ENCODE measurements around the gene ZNF296.
A peak's percentile ranks its signal among the peaks of the same experiment; 100 is the strongest.
"Not testable (repeated sequence)": the region's sequence is repeated elsewhere in the genome, so short reads cannot be mapped to it uniquely, and the experiment has no call there.

The ZNF296 gene

DNA sequence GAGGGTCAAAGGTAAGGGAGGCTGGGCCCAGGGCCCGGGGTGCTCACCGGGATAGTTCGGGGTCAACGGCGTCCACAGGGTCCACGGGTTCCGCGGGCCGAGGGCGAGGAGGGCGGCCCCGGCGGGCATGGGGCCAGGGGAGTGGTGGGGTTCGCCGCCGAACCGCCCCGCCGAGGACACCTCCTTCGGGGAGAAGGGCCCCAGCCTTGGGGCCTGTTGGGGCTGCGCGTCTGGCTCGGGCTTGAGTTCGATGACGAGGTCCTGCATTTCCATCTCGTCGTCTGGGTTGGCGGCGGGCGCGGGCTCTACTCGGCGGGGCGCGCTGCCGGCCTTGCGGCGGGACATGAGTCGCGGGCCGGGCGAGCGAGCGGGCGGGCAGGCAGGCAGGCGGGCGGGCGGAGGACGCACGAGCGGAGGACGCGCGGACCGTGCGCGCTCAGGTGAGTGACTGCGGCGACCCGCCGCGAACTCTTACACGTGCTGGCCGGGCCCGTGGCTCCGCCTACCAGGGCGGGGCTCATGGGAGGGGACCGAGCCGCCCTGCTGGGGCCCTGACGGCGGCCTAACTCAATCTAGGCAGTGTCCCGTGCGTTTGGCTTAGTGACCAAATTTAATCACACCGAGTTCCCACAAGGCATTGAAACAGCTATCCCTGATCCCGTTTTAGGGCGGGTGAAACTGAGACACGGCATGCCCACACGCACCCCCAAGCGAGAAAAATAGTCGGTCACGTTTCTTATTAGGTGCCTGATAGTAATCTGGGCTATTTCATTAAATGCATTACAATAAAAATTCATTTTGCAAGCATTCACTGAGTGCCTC is at the start of gene ZNF296:
ZNF296 (minus strand) TSS at position 450 of the 822 bp plus-strand sequence; CDS start at position 345, 105 bp downstream.
- DNase-seq = peak; percentile 77

DNA sequence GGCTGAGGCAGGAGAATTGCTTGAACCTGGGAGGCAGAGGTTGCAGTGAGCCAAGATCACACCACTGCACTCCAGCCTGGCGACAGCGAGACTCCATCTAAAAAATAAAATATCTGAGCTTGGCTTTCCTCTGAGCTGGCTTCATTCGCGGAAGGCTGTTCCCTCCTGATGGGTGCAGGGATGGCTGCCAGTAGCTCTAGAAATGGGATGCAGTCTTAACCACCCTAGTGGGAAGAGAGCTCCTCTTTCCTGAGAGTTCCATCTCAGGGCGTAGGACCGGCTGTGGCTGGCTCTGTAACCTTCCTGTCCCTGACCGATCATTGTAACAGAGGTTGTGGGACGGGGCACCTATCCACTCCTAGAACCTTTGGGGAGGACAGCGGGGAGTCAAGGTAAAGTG is 49.1 kb upstream of the ZNF296 start:
- DNase-seq = no peak

DNA sequence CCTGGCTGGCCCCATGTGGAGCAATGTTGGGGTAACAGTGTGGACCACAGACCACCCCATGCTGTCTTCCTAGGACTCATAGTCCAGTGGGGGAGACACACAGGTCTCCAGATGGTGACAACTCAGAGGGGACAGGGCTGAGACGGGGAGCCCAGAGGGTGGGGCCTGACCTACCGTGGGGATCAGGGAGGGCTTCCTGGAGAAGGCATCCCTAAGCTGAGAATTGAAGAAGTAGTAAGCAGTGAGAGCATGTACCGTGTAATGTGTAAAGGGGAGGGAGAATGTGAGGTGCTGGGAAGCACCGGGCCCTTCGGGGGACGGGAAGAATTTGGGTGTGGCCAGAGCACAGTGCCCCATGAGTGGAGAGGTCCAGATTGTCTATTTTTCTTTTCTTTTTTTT is 47.7 kb upstream of the ZNF296 start:
- no peak for DNase-seq

DNA sequence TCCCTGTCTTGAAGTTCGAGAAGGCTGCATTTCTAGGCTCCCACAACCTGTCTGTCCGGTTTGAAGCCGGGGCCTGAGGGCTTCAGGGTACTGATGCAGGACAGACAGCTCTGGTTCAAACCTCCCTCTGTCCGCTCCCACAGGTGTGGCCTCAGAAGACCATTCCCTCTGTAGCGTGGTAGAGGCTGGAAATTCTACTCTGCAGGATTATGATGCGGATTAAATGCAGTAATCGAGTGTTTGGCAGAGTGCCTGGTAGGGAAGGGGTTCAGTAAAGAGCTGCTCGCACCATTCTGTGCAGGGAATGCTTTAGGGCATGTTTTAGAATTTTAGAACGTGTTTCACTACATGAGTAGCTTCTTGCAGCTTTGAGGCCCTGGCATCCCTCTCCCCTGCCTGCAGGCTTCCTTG is 47.2 kb upstream of the ZNF296 start:
- DNase-seq = no peak

DNA sequence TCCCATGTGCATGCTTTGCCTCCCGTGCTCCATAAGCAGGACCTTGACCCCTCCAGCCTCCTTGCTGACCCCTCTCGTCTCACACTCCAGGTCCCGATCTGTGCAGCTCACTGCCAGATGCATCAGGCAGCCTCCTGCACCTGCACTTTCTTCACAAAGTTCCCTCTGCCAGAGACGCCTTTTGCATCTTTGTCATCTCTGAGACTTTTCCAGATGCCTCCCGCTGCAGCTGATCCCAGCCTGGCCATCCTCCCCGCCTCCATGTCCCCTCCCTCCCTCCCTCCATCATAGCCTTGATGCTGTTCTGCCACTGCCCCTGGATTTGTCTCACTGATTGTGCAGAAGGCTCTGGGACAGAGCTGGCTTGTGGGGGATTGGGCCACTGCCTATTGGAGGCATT is 46.6 kb upstream of the ZNF296 start:
- DNase-seq = no peak

DNA sequence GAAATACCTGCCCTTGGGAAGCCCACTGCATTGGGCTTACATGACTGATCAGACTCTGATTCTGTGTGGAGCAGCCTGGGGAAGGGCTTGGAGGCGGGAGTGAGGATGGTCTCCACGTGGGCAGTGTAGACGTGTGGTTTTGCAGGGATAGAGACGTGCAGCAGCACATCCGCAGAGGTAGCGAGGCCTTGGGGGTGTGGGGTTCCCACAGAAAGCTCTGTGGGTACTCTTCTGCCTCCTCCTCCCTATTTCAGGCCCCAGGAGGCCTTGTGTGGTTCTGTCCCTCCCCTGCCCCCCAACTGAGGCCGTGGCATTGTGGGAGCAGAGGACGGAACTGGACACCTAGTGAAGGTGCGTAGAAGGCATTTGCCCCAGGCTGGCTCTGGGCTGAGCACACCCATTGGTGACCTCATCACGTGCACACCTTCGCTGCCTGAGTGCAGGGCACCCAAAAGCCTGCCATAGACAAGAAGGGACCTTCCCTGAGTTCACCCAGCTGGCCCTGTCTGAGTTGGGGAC is 45.6 kb upstream of the ZNF296 start:
- DNase-seq = no peak

DNA sequence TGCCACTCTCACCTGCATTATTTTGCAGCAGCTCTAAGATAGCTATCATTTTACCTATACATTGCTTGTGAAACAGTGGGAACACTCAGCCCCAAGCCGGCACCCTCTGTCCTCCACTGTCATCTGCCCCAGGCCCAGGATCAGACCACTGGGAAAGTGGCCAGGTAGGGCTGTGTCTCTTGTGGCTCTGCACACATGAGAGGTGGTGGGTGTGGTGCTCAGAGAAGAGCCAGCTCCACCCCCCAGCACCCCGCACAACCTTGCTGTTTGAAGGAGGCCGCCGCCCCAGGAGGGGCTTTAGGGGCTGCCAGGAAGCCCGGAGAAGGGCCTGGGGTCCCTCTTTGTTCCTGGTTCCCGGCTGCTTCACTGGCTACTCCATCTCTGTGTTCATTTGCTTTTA is 43.3 kb upstream of the ZNF296 start:
- no peak for DNase-seq

DNA sequence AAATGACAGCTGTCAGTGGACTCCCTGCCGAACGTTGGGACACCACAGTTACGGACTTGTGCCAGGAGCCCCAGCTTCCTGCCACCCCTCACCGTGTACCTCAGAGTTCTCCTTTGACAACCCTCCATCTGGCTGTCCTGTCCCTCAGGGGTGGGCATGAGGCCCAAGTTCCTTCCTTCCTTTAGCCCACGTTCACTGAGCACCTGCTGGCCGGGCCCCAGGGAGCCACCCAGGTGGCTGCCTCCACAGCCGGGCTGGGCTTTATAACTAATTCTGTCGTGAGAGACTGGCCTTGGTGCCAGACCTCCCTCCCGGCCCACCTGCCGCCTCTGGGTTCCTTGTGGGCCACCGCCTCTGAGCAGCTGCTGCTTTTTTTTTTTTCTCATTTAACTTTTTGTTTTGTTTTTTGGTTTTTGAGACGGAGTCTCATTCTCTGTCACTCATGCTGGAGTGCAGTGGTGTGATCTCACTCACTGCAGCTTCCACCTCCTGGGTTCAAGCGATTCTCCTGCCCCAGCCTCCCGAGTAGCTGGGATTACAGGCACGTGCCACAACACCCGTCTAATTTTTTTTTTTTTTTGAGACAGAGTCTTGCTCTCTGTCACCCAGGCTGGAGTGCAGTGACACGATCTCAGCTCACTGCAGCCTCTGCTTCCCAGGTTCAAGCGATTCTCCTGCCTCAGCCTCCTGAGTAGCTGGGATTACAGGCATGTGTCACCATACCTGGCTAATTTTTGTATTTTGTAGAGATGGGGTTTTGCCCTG is 42.5 kb upstream of the ZNF296 start:
- not testable (repeated sequence) for DNase-seq

DNA sequence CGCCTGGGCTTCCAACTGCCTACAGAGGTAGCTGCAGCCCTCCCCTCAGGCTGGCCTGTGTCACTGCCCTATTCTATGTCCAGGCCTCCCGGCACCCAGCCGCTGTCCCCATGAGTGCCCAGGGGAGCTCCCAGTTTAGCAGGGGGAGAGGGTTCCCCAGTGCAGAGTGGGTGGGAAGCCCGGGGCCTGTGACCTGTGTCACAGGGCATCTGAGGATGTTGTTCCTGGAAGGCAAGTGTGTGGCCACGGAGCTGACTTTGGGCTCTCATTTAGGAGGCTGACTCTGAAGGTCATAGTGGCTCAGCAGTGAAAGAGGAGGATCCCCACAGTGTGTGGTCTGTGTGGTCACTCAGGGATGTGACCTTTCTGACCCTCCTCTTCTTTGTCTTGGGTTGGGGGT is 41.8 kb upstream of the ZNF296 start:
- DNase-seq = no peak

DNA sequence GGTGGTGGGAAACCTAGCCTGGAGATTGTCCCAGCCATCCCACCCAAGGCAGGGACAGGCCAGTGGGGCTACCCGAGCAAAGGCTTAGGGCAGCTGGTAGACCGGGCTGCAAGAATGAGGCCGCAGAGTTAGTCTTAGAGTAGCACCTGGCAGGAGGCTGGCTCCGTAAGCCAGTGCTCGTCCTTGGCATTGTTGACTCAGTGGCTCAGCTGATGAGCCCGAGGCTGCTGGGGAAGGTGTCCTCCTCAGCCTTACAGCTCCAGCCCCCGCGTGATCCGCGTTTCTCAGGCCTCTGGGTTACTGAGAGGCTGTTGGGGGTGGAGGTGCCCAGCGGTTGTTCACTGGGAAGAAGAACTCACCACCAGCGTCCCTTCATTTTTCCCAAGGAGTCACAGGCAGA is 41.4 kb upstream of the ZNF296 start:
- no peak for DNase-seq

DNA sequence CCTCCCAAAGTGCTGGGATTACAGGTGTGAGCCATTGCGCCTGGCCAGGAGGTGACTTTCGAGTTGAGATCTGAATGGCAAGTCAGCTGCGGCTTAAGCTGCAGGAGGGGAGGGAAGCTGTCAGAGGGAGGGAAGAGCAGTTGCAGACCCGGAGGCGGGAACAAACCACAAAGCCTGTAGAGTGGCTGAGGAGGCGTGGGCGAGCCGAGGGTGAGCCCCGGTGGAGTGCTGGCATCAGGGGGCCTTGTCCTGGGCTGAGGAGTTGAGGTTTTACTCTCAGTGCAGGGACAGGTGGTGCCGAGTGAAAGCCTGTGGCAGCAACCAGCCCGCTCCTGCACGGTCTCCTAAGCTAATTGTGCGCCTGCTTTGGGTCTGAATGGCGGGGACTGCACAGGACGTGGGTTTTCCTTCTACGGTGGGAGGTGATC is 40.9 kb upstream of the ZNF296 start:
- no peak for DNase-seq

DNA sequence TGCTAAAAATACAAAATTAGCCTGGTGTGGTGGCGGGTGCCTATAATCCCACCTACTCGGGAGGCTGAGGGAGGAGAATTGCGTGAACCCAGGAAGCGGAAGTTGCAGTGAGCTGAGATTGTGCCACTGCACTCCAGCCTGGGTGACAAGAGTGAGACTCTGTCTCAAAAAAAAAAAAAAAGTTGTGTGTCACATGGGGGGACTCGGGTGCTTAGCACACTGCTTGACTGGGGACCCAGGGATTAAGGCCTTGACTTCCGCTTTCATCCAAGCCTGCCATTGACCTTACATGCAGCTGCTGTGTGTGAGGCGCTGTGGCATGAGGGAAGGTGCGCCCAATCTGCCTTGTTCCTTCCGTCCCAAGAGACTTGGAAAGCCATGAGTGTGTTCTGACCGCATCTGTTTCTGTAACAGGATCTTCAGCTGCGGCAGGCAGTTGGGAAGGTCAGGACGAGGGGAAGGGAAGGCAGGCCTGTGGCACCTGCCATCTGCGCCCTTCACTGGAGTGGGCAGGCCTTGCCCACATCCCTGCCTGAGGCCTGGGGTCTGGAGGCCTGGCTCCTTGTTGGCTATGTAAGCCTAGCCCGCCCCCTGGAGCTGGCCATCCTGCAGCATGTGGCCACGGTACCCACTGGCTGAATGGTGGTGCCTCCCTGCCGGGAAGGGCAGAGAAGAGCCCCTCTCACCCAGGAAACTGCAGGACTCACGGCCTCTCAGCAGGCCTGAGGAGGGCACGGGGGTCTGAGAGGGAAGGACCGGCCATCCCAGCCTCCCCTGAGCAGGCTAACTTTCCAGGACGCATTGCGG is 39.7 kb upstream of the ZNF296 start:
- DNase-seq = no peak

DNA sequence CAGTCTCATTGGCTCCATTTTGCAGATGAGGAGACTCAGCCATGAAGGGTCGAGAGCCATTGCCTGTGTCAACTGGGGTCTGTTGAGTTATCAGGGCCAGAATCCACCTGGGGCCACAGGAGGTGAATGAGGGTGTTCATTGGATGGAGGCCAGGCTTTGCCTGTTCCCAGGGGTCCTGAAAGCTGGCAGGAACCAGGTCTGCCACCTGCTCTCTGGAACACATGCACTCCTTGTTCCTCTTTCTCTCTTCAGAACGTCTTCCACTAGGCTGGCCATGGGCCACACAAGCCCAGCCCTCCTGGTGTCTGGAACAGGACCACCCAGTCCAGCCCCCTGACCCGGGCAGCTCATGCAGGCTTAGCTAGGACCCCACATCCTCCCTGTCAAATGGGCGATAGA is 37.8 kb upstream of the ZNF296 start:
- no peak for DNase-seq

DNA sequence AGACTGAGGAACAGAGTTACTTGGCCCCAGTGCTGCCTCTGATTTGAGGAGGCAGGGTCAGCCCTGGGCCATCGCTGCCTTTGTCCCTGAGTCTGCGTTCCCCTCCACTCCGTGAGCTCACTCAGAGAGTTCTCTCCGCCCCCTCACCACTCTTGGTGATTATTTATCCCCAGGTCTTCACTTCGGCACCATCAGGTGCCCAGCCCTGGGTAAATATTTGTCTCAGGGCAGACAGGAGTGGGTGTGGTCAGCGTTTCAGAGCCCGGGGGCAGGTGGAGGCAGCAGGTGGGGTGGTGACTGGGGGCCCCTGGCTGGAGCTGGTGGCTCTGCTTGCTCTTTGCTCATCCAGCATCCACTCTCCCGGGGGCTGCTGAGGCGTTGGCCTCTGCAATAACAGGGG is 37.4 kb upstream of the ZNF296 start:
- no peak for DNase-seq

DNA sequence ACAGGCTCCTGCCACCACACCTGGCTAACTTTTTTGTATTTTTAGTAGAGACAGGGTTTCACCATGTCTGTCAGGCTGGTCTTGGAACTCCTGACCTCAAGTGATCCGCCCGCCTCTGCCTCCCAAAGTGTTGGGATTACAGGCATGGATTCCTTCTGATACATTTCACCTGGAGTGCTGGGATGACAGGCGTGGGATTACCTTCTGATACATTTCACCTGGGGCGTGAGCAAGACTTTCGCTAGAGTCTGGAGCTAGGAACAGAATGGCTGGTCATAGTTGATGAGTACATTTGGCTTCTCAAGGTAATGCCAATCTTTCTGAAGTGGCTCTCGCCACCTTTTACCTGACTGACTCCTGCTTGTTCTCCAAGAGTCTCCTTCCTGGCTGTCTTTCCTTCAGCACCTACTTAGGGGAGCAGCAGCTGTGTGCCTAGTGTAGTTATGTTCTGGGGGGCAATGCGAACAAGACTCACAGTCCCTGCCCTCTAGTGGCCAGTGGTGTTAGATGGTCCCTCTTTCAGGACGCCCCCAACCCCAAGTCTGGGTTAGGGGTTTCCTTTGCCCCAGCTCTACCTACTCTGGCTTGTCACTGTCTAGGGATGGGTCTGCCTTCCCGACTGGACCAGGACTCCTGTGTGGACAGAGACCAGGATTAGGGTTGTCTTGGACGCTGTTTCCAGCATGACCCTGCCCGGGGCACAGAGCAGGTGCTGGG is 36.0 kb upstream of the ZNF296 start:
- DNase-seq = no peak

DNA sequence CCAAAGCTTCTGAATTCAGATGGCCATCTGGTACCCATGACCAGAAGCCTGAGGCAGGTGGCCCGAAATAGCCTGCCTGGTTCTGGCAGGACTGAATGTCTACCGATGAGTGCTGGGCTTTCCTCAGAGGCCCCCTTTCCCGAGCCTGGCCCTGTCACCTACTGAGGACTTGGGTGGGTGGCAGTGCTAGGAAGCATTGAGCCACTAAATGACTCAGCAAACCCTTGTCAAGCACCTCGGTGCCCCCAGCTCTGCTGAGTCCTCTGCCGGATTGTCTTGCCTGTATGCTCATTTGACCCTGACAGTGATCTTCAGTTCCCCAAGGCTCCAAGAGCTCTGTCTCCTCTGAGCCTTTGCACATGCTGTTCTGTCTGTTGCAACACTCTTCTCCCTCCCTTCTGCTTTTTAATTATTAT is 34.6 kb upstream of the ZNF296 start:
- no peak for DNase-seq

DNA sequence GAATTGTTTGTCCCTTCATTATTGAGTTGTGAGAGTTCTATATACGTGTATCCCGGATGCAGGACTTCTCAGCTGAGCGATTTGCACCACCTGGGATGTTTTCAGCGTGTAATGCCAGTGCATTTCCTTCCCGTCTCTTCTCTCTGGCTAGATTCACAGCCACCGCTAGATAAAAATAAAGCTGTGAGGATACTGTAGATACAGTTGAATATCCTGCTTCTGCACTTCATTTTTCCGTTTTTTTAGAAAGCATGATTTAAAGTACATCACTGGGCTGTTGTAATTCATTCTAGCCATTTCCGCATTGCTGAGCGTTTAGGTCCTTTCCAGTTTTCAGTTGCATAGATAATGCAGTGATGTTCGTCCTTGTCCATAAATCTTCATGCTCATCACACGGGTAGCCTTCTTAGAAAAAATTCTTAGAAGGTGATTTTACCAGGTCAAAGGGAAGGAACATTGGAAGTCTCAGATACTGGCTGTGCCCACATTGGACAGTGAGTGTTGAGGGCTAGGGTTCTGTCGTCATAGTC is 31.4 kb upstream of the ZNF296 start:
- DNase-seq = no peak

DNA sequence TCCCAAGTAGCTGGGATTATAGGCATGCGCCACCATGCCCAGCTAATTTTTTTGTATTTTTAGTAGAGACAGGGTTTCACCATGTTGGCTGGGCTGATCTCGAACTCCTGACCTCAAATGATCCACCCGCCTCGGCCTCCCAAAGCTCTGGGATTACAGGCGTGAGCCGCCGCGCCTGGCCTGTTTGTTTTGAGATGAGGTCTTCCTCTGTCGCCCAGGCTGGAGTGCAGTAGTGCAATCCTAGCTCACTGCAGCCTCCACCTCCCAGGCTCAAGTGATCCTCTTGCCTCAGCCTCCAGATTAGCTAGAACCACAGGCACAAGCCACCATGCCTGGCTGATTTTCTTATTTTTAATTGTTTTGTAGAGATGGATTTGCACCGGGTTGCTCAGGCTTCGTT is 30.1 kb upstream of the ZNF296 start:
- not testable (repeated sequence) for DNase-seq

DNA sequence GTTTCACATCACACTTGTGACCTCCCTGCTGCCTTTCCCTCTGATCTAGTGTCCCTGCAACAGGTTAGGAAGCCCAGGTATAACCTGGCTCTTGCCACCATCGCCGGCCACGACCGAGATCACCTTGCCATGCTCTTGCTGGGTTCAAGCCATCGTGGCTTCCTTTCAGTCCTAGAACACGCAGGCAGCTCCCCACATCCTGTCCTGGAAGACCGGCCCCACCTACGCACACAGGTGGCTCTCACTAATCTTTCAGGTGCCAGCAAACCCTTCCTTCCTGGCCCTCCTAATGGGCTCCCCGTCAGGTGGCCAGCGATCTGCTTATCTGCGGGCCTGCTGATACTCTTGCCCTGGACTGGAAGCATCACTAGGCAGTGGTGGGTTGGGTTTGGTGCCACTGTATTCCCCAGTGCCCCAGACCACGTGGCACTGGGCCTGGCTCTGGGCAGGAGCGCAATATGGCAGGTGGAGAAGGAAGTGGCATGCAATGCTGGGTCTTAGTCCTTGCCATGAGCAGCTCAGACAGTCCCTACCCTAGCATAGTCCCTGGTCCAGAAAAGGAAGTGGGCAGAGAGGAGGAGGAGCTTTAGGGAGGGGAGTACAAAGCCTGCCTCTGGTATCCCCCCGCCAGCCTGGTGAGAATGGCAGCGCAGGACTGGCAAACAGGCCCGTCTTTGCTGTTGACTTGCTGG is 28.5 kb upstream of the ZNF296 start:
- DNase-seq = peak; percentile 6

DNA sequence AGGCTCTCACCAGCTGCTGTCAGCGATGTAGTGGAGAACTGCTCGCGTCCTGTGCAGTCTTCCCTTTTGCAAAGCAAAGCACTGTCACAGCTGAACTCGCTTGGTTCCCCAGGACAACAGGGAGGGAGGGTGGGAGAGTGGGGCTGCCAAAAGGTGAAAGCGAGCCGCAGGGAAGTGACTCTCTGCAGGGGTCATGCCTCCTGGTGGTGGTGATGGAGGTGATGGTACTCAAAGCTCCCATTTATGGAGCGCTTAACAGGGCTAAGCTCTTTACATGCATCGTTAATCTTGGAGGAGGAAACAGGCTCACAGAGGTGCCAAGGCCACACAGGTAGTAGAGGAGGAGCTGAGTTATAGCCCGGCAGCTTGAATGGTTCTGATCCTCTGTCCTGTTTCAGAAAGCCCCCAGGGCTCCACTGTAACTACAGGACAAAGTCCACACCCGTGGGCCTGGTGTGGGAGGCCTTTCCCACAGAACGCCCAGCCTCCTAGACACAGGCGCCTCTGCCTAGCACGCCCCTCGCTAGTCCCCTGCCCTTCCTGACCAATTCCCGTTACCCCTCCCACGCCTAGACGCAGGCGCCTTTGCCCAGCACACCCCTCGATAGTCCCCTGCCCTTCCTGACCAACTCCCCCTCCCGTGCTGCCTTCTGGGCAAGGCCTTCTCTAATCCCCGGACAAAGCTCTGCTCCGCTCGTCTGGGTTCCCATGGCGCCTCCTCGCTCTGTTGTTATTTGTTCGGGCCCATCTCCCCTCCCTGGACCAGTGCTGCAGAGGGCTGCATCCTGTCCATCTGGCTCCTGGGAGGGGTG is 27.4 kb upstream of the ZNF296 start:
- DNase-seq = no peak

DNA sequence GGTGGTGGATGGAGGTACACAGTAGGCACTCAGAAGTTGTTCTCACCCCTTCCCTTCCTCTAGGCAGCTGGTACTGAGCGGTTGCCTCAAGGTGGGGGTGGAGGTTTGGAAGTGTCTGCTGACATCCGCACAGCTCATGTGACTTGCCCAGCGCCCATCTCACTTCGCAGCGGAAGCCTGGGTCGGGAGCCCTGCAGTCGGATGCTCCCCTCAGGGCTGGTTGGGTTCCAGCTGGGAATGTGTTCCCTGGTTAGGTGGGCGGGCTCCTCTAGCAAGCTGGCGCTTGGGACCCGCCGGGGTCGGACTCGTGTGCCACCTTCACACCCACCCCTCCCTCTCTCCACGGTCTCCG is 26.9 kb upstream of the ZNF296 start:
- DNase-seq = peak; percentile 33

All from activated effector memory CD4-positive, alpha-beta T cell treated with Interleukin-2 at 50 U/mL for 16 hours (primary cell).